ENCODE data around the gene ABLIM3.

The ABLIM3 gene

GRCh38 chr5:149205625-149206523 is 64.6 kb downstream of the ABLIM3 start:
- no peak for TF ChIP-seq GATA2 (IDR thresholded peaks at IDR 0.05; ENCODE audit: low read depth, low read length)
- TF ChIP-seq GATA3 (IDR thresholded peaks at IDR 0.05; ENCODE audit: low read depth, low read length): no peak

GRCh38 chr5:149206524-149207141 is 65.3 kb downstream of the ABLIM3 start:
- TF ChIP-seq GATA2 (IDR thresholded peaks at IDR 0.05; ENCODE audit: low read depth, low read length) (no peak), GATA3 (IDR thresholded peaks at IDR 0.05; ENCODE audit: low read depth, low read length) (no peak)

- TF ChIP-seq GATA3 (IDR thresholded peaks at IDR 0.05; ENCODE audit: low read depth, low read length) (no peak), GATA2 (IDR thresholded peaks at IDR 0.05; ENCODE audit: low read depth, low read length) (no peak)
These were observed 66.5 kb downstream of the ABLIM3 start for GRCh38 chr5:149207831-149208230.

GRCh38 chr5:149210225-149210624 is 68.9 kb downstream of the ABLIM3 start:
- TF ChIP-seq GATA2 (IDR thresholded peaks at IDR 0.05; ENCODE audit: low read depth, low read length): no peak
- TF ChIP-seq GATA3 (IDR thresholded peaks at IDR 0.05; ENCODE audit: low read depth, low read length): no peak

- TF ChIP-seq GATA2 (IDR thresholded peaks at IDR 0.05; ENCODE audit: low read depth, low read length) (no peak), GATA3 (IDR thresholded peaks at IDR 0.05; ENCODE audit: low read depth, low read length) (no peak)
These were observed 69.7 kb downstream of the ABLIM3 start for GRCh38 chr5:149210968-149211490.

- TF ChIP-seq GATA3 (IDR thresholded peaks at IDR 0.05; ENCODE audit: low read depth, low read length): no peak
- no peak for TF ChIP-seq GATA2 (IDR thresholded peaks at IDR 0.05; ENCODE audit: low read depth, low read length)
These were observed 70.3 kb downstream of the ABLIM3 start for GRCh38 chr5:149211566-149211965.

GRCh38 chr5:149212198-149212951 is 71.1 kb downstream of the ABLIM3 start:
- no peak for TF ChIP-seq GATA3 (IDR thresholded peaks at IDR 0.05; ENCODE audit: low read depth, low read length)
- no peak for TF ChIP-seq GATA2 (IDR thresholded peaks at IDR 0.05; ENCODE audit: low read depth, low read length)

- TF ChIP-seq GATA2 (IDR thresholded peaks at IDR 0.05; ENCODE audit: low read depth, low read length) (no peak), GATA3 (IDR thresholded peaks at IDR 0.05; ENCODE audit: low read depth, low read length) (no peak)
These were observed 72.1 kb downstream of the ABLIM3 start for GRCh38 chr5:149213264-149213880.

- TF ChIP-seq GATA2 (IDR thresholded peaks at IDR 0.05; ENCODE audit: low read depth, low read length) (no peak), GATA3 (IDR thresholded peaks at IDR 0.05; ENCODE audit: low read depth, low read length) (no peak)
These were observed 74.3 kb downstream of the ABLIM3 start for GRCh38 chr5:149215478-149216090.

- TF ChIP-seq GATA3 (IDR thresholded peaks at IDR 0.05; ENCODE audit: low read depth, low read length) (no peak), GATA2 (IDR thresholded peaks at IDR 0.05; ENCODE audit: low read depth, low read length) (no peak)
These were observed 75.2 kb downstream of the ABLIM3 start for GRCh38 chr5:149216496-149216895.

GRCh38 chr5:149217096-149217802 is 76.0 kb downstream of the ABLIM3 start:
- no peak for TF ChIP-seq GATA2 (IDR thresholded peaks at IDR 0.05; ENCODE audit: low read depth, low read length)
- TF ChIP-seq GATA3 (IDR thresholded peaks at IDR 0.05; ENCODE audit: low read depth, low read length): no peak

GRCh38 chr5:149217803-149218155 is 76.5 kb downstream of the ABLIM3 start:
- TF ChIP-seq GATA3 (IDR thresholded peaks at IDR 0.05; ENCODE audit: low read depth, low read length) (no peak), GATA2 (IDR thresholded peaks at IDR 0.05; ENCODE audit: low read depth, low read length) (no peak)

- no peak for TF ChIP-seq GATA2 (IDR thresholded peaks at IDR 0.05; ENCODE audit: low read depth, low read length)
- no peak for TF ChIP-seq GATA3 (IDR thresholded peaks at IDR 0.05; ENCODE audit: low read depth, low read length)
These were observed 78.3 kb downstream of the ABLIM3 start for GRCh38 chr5:149219584-149219983.

Measured in SH-SY5Y (cell line).